Transverse colon (tissue), 4 donors: ENCODE measurements around the gene ZNRF3. TPM values are rescaled to one million over a fixed set of nuclear protein-coding genes. Genes with fewer than 3 reads are reported as not detected.

Experiments
- DNase-seq: peaks from one replicate; pipeline ENCODE4 v3.0.0-alpha.2; 2019
- H3K27ac ChIP-seq, 4 donors: fragments of 200-600 bp; sonication (generic); 2 replicates each; pipeline ENCODE4 v1.5.1; 2016 to 2018; ENCODE audit warnings: inconsistent platforms in 4 of 4
- H3K27me3 ChIP-seq: fragments of 200-600 bp; sonication (generic); 2 replicates; pipeline ENCODE4 v1.5.1; 2017; ENCODE audit warnings: inconsistent platforms
- H3K36me3 ChIP-seq, 4 donors: fragments of 200-600 bp; sonication (generic); 2 replicates each; pipeline ENCODE4 v1.5.1; 2017 to 2019; ENCODE audit warnings: inconsistent platforms in 4 of 4
- H3K4me1 ChIP-seq, 4 donors: fragments of 200-600 bp; sonication (generic); 2 replicates each; pipeline ENCODE4 v1.5.1; 2017 to 2020; ENCODE audit warnings: inconsistent platforms in 4 of 4
- H3K4me3 ChIP-seq, 4 donors: fragments of 200-600 bp; sonication (generic); 1 replicate in 1 of 4; 2 replicates in 3 of 4; pipeline versions ENCODE4 v1.5.1 to v1.6.1; 2017 to 2019; ENCODE audit warnings: inconsistent platforms in 4 of 4
- H3K9me3 ChIP-seq, 2 donors: fragments of 200-600 bp; sonication (generic); 2 replicates each; pipeline ENCODE4 v1.5.1; 2017 to 2019; ENCODE audit warnings: inconsistent platforms in 2 of 2
- EP300 ChIP-seq: sonication (generic); formaldehyde crosslinking; IDR thresholded peaks from one replicate; pipeline ENCODE4 v1.6.1; 2017; ENCODE audit warnings: antibody characterized with exemption, low read depth
- POLR2A ChIP-seq: fragments of 450-650 bp; IDR thresholded peaks from one replicate; pipeline ENCODE4 v1.6.1; 2016; ENCODE audit warnings: antibody characterized with exemption, mild to moderate bottlenecking, moderate library complexity
- POLR2AphosphoS5 ChIP-seq, 3 donors: sonication (generic); formaldehyde crosslinking; IDR thresholded peaks; one replicate each; pipeline ENCODE4 v1.6.1; 2016; ENCODE audit warnings: antibody characterized with exemption in 3 of 3
- WGBS, 2 donors: methylation state at CpG; one replicate each; pipeline ENCODE4 v1.1.5; 2018; ENCODE audit warnings: low coverage in 1 of 2; 5-methylcytosine and 5-hydroxymethylcytosine counted together
- in situ Hi-C, 4 donors: fragments of 200-750 bp; cut with MboI; loops; one replicate each; pipeline versions ENCODE4 v1.15.0 to v1.15.1; 2017; ENCODE audit warnings: low sequenced_read_pairs in 3 of 4, low pct_ligation_motif_present in 1 of 4, low pct_unique_long_range_greater_than_20kb in 1 of 4
- intact Hi-C: fragments of 100-400 bp; cut with DNase I; formaldehyde crosslinking; loops from one replicate; pipeline ENCODE4 v1.15.1; 2023; ENCODE audit warnings: low total_unique reads
- total RNA-seq, 4 donors: library from RNA; depleted of rRNA; stranded (reverse); fragments of >200 nt; gene quantifications; one replicate each; pipeline ENCODE4 v1.1.0, GENCODE V29; 2016
- TF ChIP-seq, protein P1 (sequence below), 5 experiments: fragments of 200-600 bp in 3 of 5; fragments of 450-650 bp in 2 of 5; sonication (generic) in 3 of 5; IDR thresholded peaks; 1 replicate in 2 of 5; 2 replicates in 3 of 5; pipeline ENCODE4 v1.5.1; 2016 to 2017; ENCODE audit warnings: antibody characterized with exemption in 5 of 5, inconsistent platforms in 3 of 5, mild to moderate bottlenecking in 2 of 5, moderate library complexity in 1 of 5

The ZNRF3 gene
- total RNA-seq, 4 donors from 2014 or later, result 4.5 to 10.7 (median 8.3) TPM

DNA sequence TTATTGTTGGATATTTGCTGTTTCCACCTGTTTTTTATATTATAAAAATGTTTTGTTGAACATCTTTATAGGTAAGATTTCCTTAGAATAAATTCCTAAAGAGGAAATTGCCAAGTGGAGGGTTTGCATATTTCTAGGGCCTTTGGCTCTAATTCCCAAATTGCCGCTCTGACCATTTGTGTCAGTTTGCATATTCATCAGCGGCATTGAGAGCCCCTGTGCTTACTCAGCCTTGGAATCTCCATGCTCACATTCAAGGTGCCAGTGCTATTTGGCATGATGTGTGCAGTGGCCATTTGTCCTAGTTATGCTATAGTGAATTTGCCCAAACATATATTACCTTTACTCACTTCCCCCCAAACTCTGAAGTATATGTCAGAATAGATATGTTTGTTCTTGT is 214.9 kb downstream of the ZNRF3 start:
- intact Hi-C loops, result no loop called here
- Histone ChIP-seq H3K4me1 (peaks cover 0 to 3% (median under 1%) of the 10 kb centered on the region in 4 donors), H3K4me3 (no peak overlapping the region), H3K9me3 (no peaks in the 10 kb centered on the region), H3K27ac (no peak overlapping the region), H3K36me3 (no peaks in the 10 kb centered on the region), H3K27me3 (no peaks in the 10 kb centered on the region)
- 92 to 93% methylated on average over 2 of the region's 2 CpGs for WGBS, 2 donors
- DNase-seq, result no peak
- TF ChIP-seq POLR2A (no peak), EP300 (no peak), POLR2AphosphoS5 (IDR thresholded peaks at IDR 0.05) (no peak)
- TF ChIP-seq, protein P1, sequence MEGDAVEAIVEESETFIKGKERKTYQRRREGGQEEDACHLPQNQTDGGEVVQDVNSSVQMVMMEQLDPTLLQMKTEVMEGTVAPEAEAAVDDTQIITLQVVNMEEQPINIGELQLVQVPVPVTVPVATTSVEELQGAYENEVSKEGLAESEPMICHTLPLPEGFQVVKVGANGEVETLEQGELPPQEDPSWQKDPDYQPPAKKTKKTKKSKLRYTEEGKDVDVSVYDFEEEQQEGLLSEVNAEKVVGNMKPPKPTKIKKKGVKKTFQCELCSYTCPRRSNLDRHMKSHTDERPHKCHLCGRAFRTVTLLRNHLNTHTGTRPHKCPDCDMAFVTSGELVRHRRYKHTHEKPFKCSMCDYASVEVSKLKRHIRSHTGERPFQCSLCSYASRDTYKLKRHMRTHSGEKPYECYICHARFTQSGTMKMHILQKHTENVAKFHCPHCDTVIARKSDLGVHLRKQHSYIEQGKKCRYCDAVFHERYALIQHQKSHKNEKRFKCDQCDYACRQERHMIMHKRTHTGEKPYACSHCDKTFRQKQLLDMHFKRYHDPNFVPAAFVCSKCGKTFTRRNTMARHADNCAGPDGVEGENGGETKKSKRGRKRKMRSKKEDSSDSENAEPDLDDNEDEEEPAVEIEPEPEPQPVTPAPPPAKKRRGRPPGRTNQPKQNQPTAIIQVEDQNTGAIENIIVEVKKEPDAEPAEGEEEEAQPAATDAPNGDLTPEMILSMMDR (IDR thresholded peaks at IDR 0.05), result no peak
- in situ Hi-C loops, result no loop called here

DNA sequence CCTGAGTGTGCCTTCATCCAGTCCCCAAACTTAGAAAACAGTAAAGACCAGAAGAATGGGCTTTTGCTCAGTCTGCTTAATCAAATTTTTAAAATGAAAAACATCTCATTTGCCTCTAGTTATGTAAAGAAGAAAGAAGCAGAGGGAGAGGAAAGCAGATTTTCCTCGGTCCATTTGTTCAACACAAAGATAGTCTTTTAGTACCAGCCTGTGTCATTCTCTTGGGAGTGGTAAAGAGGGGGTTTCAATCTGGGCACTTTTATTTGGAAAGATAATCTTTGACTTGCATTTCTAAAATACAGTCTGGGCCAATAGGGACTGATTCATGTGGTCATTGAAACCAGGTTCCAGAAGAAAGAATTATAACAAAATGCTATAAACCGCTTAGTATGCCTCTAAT is 218.9 kb downstream of the ZNRF3 start:
- H3K27me3 ChIP-seq, result no peaks in the 10 kb centered on the region
- no peaks in the 10 kb centered on the region for H3K4me1 ChIP-seq
- TF ChIP-seq POLR2A (no peak), EP300 (no peak), POLR2AphosphoS5 (IDR thresholded peaks at IDR 0.05) (no peak)
- TF ChIP-seq, protein P1 (IDR thresholded peaks at IDR 0.05), result no peak
- no peak overlapping the region for H3K27ac ChIP-seq
- in situ Hi-C loops (no loop called here), intact Hi-C loops (loop anchor here (5.0 kb wide), 1 partner anchor 1115 kb away; no protein-coding TSS in a partner anchor)
- no peaks in the 10 kb centered on the region for H3K9me3 ChIP-seq
- WGBS, 2 donors, result 87 to 96% methylated on average over 2 of the region's 2 CpGs
- no peak overlapping the region for H3K4me3 ChIP-seq
- no peak for DNase-seq
- no peaks in the 10 kb centered on the region for H3K36me3 ChIP-seq

DNA sequence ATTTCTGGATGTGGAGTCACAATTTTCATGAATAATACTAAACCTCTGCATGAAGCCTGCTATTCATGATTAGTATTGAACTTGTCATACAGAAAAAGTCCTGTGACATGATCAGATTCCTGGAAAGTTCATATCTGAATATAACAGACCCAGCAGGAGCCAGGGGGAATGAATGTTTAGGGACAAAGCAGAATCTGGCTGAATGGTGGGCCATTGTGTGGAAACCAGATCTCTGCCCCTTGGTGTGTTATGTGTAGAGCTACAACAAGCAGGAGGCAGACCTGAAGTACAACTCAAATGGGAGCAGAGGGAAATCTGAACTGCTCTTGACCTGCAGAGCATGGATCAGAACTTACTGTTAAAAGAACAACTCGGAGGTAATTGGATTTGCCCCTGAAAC is 219.7 kb downstream of the ZNRF3 start:
- intact Hi-C loops, result loop anchor here (5.0 kb wide), 1 partner anchor 1116 kb away; no protein-coding TSS in a partner anchor
- in situ Hi-C loops, result no loop called here
- H3K36me3 ChIP-seq, result no peaks in the 10 kb centered on the region
- H3K4me3 ChIP-seq, result no peak overlapping the region
- no peak for DNase-seq
- no peaks in the 10 kb centered on the region for H3K9me3 ChIP-seq
- H3K27ac ChIP-seq, result no peak overlapping the region
- TF ChIP-seq, protein P1 (IDR thresholded peaks at IDR 0.05), result no peak
- TF ChIP-seq EP300, result no peak
- no peak for TF ChIP-seq POLR2AphosphoS5 (IDR thresholded peaks at IDR 0.05)
- no peaks in the 10 kb centered on the region for H3K27me3 ChIP-seq
- no peaks in the 10 kb centered on the region for H3K4me1 ChIP-seq
- 87% methylated on average over 1 of the region's 1 CpG; no CpG with 5 or more reads in 1 of the 2 donors for WGBS, 2 donors

- TF ChIP-seq POLR2A (no peak), POLR2AphosphoS5 (IDR thresholded peaks at IDR 0.05) (no peak), EP300 (no peak)
- TF ChIP-seq, protein P1 (IDR thresholded peaks at IDR 0.05), result no peak
- no peak overlapping the region for H3K4me3 ChIP-seq
- intact Hi-C loops, result no loop called here
- WGBS, 2 donors, result 71 to 77% methylated on average over 1 to 2 of the region's 2 CpGs
- in situ Hi-C loops, result no loop called here
- no peaks in the 10 kb centered on the region for H3K36me3 ChIP-seq
- H3K9me3 ChIP-seq, result no peaks in the 10 kb centered on the region
- no peaks in the 10 kb centered on the region for H3K27me3 ChIP-seq
- H3K4me1 ChIP-seq, result peaks cover 0 to 12% (median 5%) of the 10 kb centered on the region in 4 donors
- DNase-seq, result no peak
- no peak overlapping the region for H3K27ac ChIP-seq
Observed at GRCh38 chr22:29105468-29105867, 222.1 kb downstream of the ZNRF3 start.
